BJ (cell line): ENCODE data around the gene HEATR9. TPM values are rescaled to one million over a fixed set of nuclear protein-coding genes. Genes with fewer than 3 reads are reported as not detected.

Experiments
- CTCF ChIA-PET: fragments of 350-600 bp; formaldehyde crosslinking; extraction: SDS; loops from one replicate; lab custom pipeline; 2021; ENCODE audit warnings: antibody characterized with exemption, inconsistent platforms; lab: Yijun Ruan, JAX
- POLR2A ChIA-PET: fragments of 300-600 bp; sonication (Branson Sonifier 250); formaldehyde crosslinking; extraction: SDS; loops from one replicate; lab custom pipeline; 2021; ENCODE audit warnings: antibody characterized with exemption; lab: Charles Lee
- DNase-seq: peaks from one replicate; pipeline ENCODE4 v3.0.0-alpha.2; 2011; ENCODE audit warnings: low read depth
- H3K27me3 ChIP-seq: 2 replicates; pipeline ENCODE4 v1.6.0; 2011; ENCODE audit warnings: low read length; ENCODE audit not compliant: control insufficient read depth, insufficient read depth
- H3K36me3 ChIP-seq: 2 replicates; pipeline ENCODE4 v1.5.1; 2011; ENCODE audit warnings: low read length; ENCODE audit not compliant: control insufficient read depth, insufficient read depth
- H3K4me3 ChIP-seq: 2 replicates; pipeline ENCODE4 v1.5.1; 2011; ENCODE audit warnings: low read depth, mild to moderate bottlenecking, control low read depth, low read length
- CTCF ChIP-seq: IDR thresholded peaks from 2 replicates; pipeline ENCODE4 v1.5.1; 2011; ENCODE audit warnings: low read depth, mild to moderate bottlenecking, control low read depth, inconsistent platforms, low read length, moderate library complexity; ENCODE audit not compliant: insufficient read depth
- polyA minus RNA-seq: library from RNA; depleted of rRNA, polyadenylated mRNA; stranded (reverse); fragments of >200 nt; gene quantifications from 2 replicates; pipeline ENCODE4 v1.2.3, GENCODE V29; 2011; rRNA and poly(A)+ RNA removed
- polyA plus RNA-seq: library from polyadenylated mRNA; depleted of rRNA; stranded (reverse); fragments of >200 nt; gene quantifications from 2 replicates; pipeline ENCODE4 v1.2.3, GENCODE V29; 2011; rRNA removed

The HEATR9 gene
- polyA plus RNA-seq = not detected in 2 replicates
- not detected in 2 replicates for polyA minus RNA-seq

- no peak within 1 kb of the TSS for H3K4me3 ChIP-seq
- POLR2A ChIA-PET = no interaction called here
- TF ChIP-seq CTCF = no peak
- H3K27me3 ChIP-seq = no peaks in the 10 kb centered on the region
- CTCF ChIA-PET = no interaction called here
- no peaks in the 10 kb centered on the region; the same call in 1 of the 2 replicates for H3K36me3 ChIP-seq
- no peak for DNase-seq
Observed at GRCh38 chr17:35868737-35869136, at the start of gene HEATR9. HEATR9 (minus strand) TSS chr17:35868891; CDS start chr17:35868742, 149 bp downstream.

- no peak for DNase-seq
- ChIA-PET POLR2A (no interaction called here), CTCF (interaction anchor here (1.2 kb wide), 1 partner anchor 231 kb away, joined by 6 read pairs; no protein-coding TSS in a partner anchor)
- Histone ChIP-seq H3K36me3 (no peaks in the 10 kb centered on the region), H3K27me3 (no peaks in the 10 kb centered on the region; the same call in 1 of the 2 replicates), H3K4me3 (no peak overlapping the region)
- TF ChIP-seq CTCF = no peak
Observed at GRCh38 chr17:35917519-35918213, 49.0 kb upstream of the HEATR9 start.

GRCh38 chr17:35915153-35915964 is 46.7 kb upstream of the HEATR9 start:
- ChIA-PET CTCF (interaction anchor here (0.6 kb wide), 1 partner anchor 15 kb away, joined by 3 read pairs; no protein-coding TSS in a partner anchor), POLR2A (no interaction called here)
- Histone ChIP-seq H3K4me3 (no peak overlapping the region), H3K27me3 (no peaks in the 10 kb centered on the region; the same call in none of the 2 replicates), H3K36me3 (no peaks in the 10 kb centered on the region)
- no peak for TF ChIP-seq CTCF
- no peak for DNase-seq

- ChIA-PET POLR2A (no interaction called here), CTCF (interaction anchor here (1.4 kb wide), 1 partner anchor 25 kb away, joined by 3 read pairs; no protein-coding TSS in a partner anchor)
- TF ChIP-seq CTCF = no peak
- Histone ChIP-seq H3K36me3 (no peaks in the 10 kb centered on the region), H3K27me3 (no peaks in the 10 kb centered on the region; the same call in none of the 2 replicates), H3K4me3 (no peak overlapping the region)
- no peak for DNase-seq
Observed at GRCh38 chr17:35914354-35914753, 45.7 kb upstream of the HEATR9 start.

- POLR2A ChIA-PET = no interaction called here
- Histone ChIP-seq H3K27me3 (no peaks in the 10 kb centered on the region; the same call in none of the 2 replicates), H3K4me3 (no peak overlapping the region), H3K36me3 (no peaks in the 10 kb centered on the region)
- CTCF ChIA-PET = interaction anchor here (1.4 kb wide), 1 partner anchor 24 kb away, joined by 3 read pairs; no protein-coding TSS in a partner anchor
- TF ChIP-seq CTCF = no peak
- DNase-seq = no peak
Observed at GRCh38 chr17:35913609-35914008, 44.9 kb upstream of the HEATR9 start.
